DMS153 (cell line): ENCODE measurements around the gene PCDHA5.

ENCODE experiments used
- DNase-seq: peaks from one replicate; lab custom pipeline; 2025; lab: John Stamatoyannopoulos, UW

The PCDHA5 gene

DNA sequence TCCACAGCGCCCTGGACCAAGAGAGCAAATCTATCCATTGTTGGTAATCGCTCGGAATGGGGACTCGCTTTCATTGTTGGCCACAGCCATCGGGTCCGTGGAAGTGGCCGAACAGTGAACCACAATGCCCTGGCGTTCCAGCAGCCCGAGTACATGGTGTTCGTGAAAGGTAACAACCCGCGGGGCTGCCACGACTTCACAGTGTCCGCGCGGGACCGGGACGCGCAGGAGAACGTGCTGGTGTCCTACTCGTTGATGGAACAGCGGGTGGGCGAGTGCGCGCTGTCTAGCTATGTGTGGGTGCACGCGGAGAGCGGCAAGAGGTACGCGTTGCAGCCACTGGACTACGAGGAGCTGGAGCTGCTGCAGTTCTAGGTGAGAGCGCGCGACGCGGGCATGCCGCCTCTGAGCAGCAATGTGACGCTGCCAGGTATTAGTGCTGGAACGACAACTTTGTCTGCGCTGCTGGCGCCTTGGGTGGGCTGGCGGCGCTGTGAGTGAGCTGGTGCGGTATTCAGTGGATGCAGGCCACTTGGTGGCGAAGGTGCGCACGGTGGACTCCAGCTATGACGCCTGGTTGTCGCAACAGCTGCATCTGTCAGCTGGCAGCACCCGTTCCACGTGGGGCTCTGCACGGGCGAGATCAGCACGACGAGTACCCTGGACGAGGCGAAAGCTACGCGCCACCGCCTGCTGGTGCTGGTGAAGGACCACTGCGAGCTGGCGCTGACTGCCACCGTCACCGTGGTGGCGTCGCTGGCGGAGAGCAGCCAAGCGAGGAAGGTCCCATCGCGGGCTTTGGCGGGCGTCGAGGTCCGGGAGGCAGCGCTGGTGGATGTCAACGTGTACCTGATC, 41.3 kb downstream of the PCDHA5 start:
- no peak for DNase-seq

DNA sequence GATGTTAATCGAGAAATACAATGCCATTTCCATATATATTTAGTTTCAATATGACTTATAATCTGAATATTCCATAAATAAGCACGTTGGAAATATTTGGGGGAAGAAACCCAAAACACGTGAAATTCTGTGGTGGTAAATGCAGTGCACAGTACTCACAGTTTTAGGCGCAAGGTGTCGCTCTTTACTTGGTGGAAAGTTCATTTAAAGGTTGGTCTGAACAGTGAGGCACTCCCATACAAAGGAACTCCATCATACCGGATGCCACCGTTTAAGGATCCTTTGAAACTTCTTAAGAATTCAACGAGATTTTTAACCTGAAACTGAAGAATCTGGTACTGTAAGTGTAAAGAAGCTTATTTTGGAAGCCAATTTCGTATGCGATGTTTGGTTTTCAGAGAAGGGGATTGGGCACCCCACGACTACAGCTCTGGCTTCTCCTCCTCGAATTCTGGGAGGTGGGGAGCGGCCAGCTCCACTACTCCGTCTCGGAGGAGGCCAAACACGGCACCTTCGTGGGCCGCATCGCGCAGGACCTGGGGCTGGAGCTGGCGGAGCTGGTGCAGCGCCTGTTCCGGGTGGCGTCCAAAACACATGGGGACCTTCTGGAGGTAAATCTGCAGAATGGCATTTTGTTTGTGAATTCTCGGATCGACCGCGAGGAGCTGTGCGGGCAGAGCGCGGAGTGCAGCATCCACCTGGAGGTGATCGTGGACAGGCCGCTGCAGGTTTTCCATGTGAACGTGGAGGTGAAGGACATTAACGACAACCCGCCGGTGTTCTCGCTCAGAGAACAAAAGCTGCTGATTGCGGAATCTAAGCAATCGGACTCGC, 47.5 kb downstream of the PCDHA5 start, which contains the start of gene PCDHA11:
TSS of gene PCDHA11 (plus strand) at position 237 of the 834 bp plus-strand sequence. CDS start at position 384, 147 bp downstream.
- no peak for DNase-seq

DNA sequence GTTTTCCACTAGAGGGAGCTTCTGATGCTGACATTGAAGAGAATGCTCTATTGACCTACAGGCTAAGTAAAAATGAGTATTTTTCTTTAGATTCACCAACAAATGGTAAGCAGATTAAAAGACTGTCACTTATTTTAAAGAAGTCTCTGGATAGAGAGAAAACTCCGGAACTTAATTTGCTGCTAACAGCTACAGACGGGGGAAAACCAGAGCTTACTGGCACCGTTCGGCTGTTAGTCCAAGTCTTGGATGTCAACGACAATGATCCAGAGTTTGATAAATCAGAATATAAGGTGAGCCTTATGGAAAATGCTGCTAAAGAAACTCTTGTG, 48.1 kb downstream of the PCDHA5 start:
- no peak for DNase-seq

DNA sequence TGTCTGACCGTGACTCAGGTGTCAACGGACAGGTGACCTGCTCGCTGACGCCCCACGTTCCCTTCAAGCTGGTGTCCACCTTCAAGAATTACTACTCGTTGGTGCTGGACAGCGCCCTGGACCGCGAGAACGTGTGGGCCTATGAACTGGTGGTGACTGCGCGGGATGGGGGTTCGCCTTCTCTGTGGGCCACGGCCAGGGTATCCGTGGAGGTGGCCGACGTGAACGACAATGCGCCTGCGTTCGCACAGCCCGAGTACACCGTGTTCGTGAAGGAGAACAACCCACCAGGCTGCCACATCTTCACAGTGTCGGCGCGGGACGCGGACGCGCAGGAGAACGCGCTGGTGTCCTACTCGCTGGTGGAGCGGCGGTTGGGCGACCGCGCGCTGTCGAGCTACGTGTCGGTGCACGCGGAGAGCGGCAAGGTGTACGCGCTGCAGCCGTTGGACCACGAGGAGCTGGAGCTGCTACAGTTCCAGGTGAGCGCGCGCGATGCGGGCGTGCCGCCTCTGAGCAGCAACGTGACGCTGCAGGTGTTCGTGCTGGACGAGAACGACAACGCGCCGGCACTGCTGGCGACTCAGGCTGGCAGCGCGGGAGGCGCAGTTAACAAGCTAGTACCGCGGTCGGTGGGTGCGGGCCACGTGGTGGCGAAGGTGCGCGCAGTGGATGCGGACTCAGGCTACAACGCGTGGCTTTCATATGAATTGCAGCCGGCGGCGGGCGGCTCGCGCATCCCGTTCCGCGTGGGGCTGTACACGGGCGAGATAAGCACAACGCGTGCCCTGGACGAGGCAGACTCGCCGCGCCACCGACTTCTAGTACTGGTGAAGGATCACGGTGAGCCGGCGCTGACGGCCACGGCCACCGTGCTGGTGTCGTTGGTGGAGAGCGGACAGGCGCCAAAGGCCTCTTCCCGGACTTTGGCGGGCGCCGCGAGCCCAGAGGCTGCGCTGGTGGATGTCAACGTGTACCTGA, 49.1 kb downstream of the PCDHA5 start:
- no peak for DNase-seq
